ENCODE results near the gene GPC5.

DNA sequence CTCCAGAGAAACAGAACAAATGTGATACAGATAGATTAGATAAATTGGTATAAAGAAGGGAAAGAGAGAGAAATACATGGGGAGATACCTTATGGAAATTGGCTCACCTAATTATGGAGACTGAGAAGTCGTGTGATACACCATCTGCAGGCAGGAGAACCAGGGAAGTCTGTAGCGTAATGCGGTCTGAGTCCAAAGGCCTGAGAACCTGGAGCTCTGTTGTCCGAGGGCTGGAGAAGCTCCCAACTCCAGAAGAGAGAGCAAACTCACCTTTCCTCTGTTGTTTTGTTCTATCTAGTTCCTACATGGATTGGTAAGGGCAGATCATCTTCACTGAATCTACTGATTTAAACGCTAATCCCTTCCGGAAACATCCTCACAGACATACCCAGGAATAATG lies 1179.9 kb downstream of the GPC5 start:
- TF ChIP-seq, protein P1, sequence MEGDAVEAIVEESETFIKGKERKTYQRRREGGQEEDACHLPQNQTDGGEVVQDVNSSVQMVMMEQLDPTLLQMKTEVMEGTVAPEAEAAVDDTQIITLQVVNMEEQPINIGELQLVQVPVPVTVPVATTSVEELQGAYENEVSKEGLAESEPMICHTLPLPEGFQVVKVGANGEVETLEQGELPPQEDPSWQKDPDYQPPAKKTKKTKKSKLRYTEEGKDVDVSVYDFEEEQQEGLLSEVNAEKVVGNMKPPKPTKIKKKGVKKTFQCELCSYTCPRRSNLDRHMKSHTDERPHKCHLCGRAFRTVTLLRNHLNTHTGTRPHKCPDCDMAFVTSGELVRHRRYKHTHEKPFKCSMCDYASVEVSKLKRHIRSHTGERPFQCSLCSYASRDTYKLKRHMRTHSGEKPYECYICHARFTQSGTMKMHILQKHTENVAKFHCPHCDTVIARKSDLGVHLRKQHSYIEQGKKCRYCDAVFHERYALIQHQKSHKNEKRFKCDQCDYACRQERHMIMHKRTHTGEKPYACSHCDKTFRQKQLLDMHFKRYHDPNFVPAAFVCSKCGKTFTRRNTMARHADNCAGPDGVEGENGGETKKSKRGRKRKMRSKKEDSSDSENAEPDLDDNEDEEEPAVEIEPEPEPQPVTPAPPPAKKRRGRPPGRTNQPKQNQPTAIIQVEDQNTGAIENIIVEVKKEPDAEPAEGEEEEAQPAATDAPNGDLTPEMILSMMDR (tag by site-specific recombination; IDR thresholded peaks at IDR 0.05), result no peak
- TF ChIP-seq ZNF274 (IDR thresholded peaks at IDR 0.05; ENCODE audit: low read length) (no peak), ZNF274 (tag by site-specific recombination; IDR thresholded peaks at IDR 0.05; ENCODE audit: borderline replicate concordance) (no peak), ZNF654 (tag by site-specific recombination; IDR thresholded peaks at IDR 0.05; ENCODE audit: low read depth) (no peak), ZBTB44 (tag by site-specific recombination; IDR thresholded peaks at IDR 0.05) (no peak), ZNF768 (tag by site-specific recombination; IDR thresholded peaks at IDR 0.05) (no peak), ZBTB11 (tag by site-specific recombination; conservative IDR thresholded peaks at IDR 0.05; ENCODE audit: low read depth) (no peak), KLF16 (tag by site-specific recombination; IDR thresholded peaks at IDR 0.05) (no peak), ZNF571 (tag by site-specific recombination; IDR thresholded peaks at IDR 0.05) (no peak), ZNF433 (tag by site-specific recombination; IDR thresholded peaks at IDR 0.05; ENCODE audit: low read depth) (no peak)
- TF ChIP-seq, protein P2, sequence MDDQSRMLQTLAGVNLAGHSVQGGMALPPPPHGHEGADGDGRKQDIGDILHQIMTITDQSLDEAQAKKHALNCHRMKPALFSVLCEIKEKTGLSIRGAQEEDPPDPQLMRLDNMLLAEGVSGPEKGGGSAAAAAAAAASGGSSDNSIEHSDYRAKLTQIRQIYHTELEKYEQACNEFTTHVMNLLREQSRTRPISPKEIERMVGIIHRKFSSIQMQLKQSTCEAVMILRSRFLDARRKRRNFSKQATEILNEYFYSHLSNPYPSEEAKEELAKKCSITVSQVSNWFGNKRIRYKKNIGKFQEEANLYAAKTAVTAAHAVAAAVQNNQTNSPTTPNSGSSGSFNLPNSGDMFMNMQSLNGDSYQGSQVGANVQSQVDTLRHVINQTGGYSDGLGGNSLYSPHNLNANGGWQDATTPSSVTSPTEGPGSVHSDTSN (CRISPR knock-in tag; IDR thresholded peaks at IDR 0.05), result no peak
- TF ChIP-seq, protein P3, sequence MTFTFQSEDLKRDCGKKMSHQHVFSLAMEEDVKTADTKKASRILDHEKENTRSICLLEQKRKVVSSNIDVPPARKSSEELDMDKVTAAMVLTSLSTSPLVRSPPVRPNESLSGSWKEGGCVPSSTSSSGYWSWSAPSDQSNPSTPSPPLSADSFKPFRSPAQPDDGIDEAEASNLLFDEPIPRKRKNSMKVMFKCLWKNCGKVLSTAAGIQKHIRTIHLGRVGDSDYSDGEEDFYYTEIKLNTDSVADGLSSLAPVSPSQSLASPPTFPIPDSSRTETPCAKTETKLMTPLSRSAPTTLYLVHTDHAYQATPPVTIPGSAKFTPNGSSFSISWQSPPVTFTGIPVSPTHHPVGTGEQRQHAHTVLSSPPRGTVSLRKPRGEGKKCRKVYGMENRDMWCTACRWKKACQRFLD (tag by site-specific recombination; IDR thresholded peaks at IDR 0.05), result no peak
- TF ChIP-seq, protein P4, sequence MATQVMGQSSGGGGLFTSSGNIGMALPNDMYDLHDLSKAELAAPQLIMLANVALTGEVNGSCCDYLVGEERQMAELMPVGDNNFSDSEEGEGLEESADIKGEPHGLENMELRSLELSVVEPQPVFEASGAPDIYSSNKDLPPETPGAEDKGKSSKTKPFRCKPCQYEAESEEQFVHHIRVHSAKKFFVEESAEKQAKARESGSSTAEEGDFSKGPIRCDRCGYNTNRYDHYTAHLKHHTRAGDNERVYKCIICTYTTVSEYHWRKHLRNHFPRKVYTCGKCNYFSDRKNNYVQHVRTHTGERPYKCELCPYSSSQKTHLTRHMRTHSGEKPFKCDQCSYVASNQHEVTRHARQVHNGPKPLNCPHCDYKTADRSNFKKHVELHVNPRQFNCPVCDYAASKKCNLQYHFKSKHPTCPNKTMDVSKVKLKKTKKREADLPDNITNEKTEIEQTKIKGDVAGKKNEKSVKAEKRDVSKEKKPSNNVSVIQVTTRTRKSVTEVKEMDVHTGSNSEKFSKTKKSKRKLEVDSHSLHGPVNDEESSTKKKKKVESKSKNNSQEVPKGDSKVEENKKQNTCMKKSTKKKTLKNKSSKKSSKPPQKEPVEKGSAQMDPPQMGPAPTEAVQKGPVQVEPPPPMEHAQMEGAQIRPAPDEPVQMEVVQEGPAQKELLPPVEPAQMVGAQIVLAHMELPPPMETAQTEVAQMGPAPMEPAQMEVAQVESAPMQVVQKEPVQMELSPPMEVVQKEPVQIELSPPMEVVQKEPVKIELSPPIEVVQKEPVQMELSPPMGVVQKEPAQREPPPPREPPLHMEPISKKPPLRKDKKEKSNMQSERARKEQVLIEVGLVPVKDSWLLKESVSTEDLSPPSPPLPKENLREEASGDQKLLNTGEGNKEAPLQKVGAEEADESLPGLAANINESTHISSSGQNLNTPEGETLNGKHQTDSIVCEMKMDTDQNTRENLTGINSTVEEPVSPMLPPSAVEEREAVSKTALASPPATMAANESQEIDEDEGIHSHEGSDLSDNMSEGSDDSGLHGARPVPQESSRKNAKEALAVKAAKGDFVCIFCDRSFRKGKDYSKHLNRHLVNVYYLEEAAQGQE (tag by site-specific recombination; IDR thresholded peaks at IDR 0.05), result no peak

Measured in HEK293 (cell line).